NCI-H1105 (cell line): ENCODE measurements around the gene PTGFRN.

Experiments used
- DNase-seq: peaks from one replicate; lab custom pipeline; 2025; lab: John Stamatoyannopoulos, UW

PTGFRN gene

GRCh38 chr1:116944613-116945012 lies 34.9 kb downstream of the PTGFRN start:
- DNase-seq = no peak

- no peak for DNase-seq
Observed at GRCh38 chr1:116945421-116945820, 35.7 kb downstream of the PTGFRN start.

GRCh38 chr1:116945996-116946395 lies 36.3 kb downstream of the PTGFRN start:
- no peak for DNase-seq

- no peak for DNase-seq
Observed at GRCh38 chr1:116947092-116947860, 37.6 kb downstream of the PTGFRN start.

GRCh38 chr1:116948046-116948445 lies 38.3 kb downstream of the PTGFRN start:
- no peak for DNase-seq

- DNase-seq = no peak
Observed at GRCh38 chr1:116948642-116949041, 38.9 kb downstream of the PTGFRN start.

GRCh38 chr1:116949213-116949985 lies 39.7 kb downstream of the PTGFRN start:
- no peak for DNase-seq

- no peak for DNase-seq
Observed at GRCh38 chr1:116950517-116951199, 40.9 kb downstream of the PTGFRN start.

- DNase-seq = no peak
Observed at GRCh38 chr1:116951200-116951935, 41.7 kb downstream of the PTGFRN start.

- no peak for DNase-seq
Observed at GRCh38 chr1:116952738-116953275, 43.1 kb downstream of the PTGFRN start.

- no peak for DNase-seq
Observed at GRCh38 chr1:116954440-116954839, 44.7 kb downstream of the PTGFRN start.

GRCh38 chr1:116956378-116956777 lies 46.7 kb downstream of the PTGFRN start:
- peak; percentile 56 for DNase-seq

GRCh38 chr1:116957646-116958045 lies 47.9 kb downstream of the PTGFRN start:
- no peak for DNase-seq

- no peak for DNase-seq
Observed at GRCh38 chr1:116958110-116958509, 48.4 kb downstream of the PTGFRN start.

- no peak for DNase-seq
Observed at GRCh38 chr1:116958977-116959376, 49.3 kb downstream of the PTGFRN start.

- DNase-seq = no peak
Observed at GRCh38 chr1:116961606-116962005, 51.9 kb downstream of the PTGFRN start.

GRCh38 chr1:116962987-116963639 lies 53.4 kb downstream of the PTGFRN start:
- DNase-seq = no peak

- no peak for DNase-seq
Observed at GRCh38 chr1:116966791-116967190, 57.1 kb downstream of the PTGFRN start.

- no peak for DNase-seq
Observed at GRCh38 chr1:116968724-116969123, 59.0 kb downstream of the PTGFRN start.

- DNase-seq = no peak
Observed at GRCh38 chr1:116971258-116971860, 61.6 kb downstream of the PTGFRN start.
